Esophagus muscularis mucosa (tissue), 4 donors: ENCODE results near the gene ANO10. TPM values are rescaled to one million over a fixed set of nuclear protein-coding genes. Genes with fewer than 3 reads are reported as not detected.

Experiments used
- DNase-seq: peaks from one replicate; pipeline ENCODE4 v3.0.0-alpha.2; 2017; ENCODE audit errors: extremely low spot score
- H3K27ac ChIP-seq, 4 donors: fragments of 200-600 bp; sonication (generic); replicated peaks in 1 of 4; 1 replicate in 3 of 4; 2 replicates in 1 of 4; pipeline ENCODE4 v1.5.1; 2016 to 2019; ENCODE audit warnings: mild to moderate bottlenecking in 1 of 4
- H3K27me3 ChIP-seq, 4 donors: fragments of 200-600 bp; sonication (generic); one replicate each; pipeline versions ENCODE4 v1.5.1 to v1.6.0; 2016 to 2019
- H3K36me3 ChIP-seq, 4 donors: fragments of 200-600 bp; sonication (generic); one replicate each; pipeline ENCODE4 v1.5.1; 2016 to 2019
- H3K4me1 ChIP-seq, 4 donors: fragments of 200-600 bp; sonication (generic); one replicate each; pipeline ENCODE4 v1.5.1; 2016 to 2019
- H3K4me3 ChIP-seq, 4 donors: fragments of 200-600 bp; sonication (generic); 1 replicate in 2 of 4; 2 replicates in 2 of 4; pipeline ENCODE4 v1.5.1; 2016 to 2019; ENCODE audit warnings: mild to moderate bottlenecking in 4 of 4, moderate library complexity in 1 of 4
- H3K9me3 ChIP-seq, 4 donors: fragments of 200-600 bp; sonication (generic); 1 replicate in 3 of 4; 2 replicates in 1 of 4; pipeline ENCODE4 v1.5.1; 2016 to 2019
- EP300 ChIP-seq: sonication (generic); formaldehyde crosslinking; IDR thresholded peaks from one replicate; pipeline ENCODE4 v1.6.1; 2017; ENCODE audit warnings: antibody characterized with exemption
- POLR2A ChIP-seq: fragments of 450-650 bp; IDR thresholded peaks from one replicate; pipeline ENCODE4 v1.6.1; 2017; ENCODE audit warnings: antibody characterized with exemption, moderate library complexity, mild to moderate bottlenecking, low read depth
- POLR2AphosphoS5 ChIP-seq, 2 donors: sonication (generic); formaldehyde crosslinking; IDR thresholded peaks; one replicate each; pipeline ENCODE4 v1.6.1; 2017; ENCODE audit warnings: antibody characterized with exemption in 2 of 2
- WGBS: methylation state at CpG from one replicate; pipeline ENCODE4 v1.1.5; 2018; 5-methylcytosine and 5-hydroxymethylcytosine counted together
- intact Hi-C: fragments of 100-400 bp; cut with DNase I; formaldehyde crosslinking; loops from one replicate; pipeline ENCODE4 v1.15.1; 2023
- small RNA-seq, 3 donors: library from RNA; depleted of rRNA; stranded (forward); fragments of <200 nt; gene quantifications; one replicate each; pipeline ENCODE3, GENCODE V24; 2016
- total RNA-seq, 4 donors: library from RNA; depleted of rRNA; stranded (reverse); fragments of >200 nt; gene quantifications; one replicate each; pipeline versions ENCODE4 v1.1.0 to v1.2.1, GENCODE V29; 2016
- TF ChIP-seq, protein P1 (sequence below), 3 experiments: fragments of 200-600 bp in 2 of 3; fragments of 450-650 bp in 1 of 3; sonication (generic) in 2 of 3; IDR thresholded peaks; one replicate each; pipeline ENCODE4 v1.5.1; 2017 to 2019; ENCODE audit warnings: antibody characterized with exemption in 3 of 3, mild to moderate bottlenecking in 2 of 3, moderate library complexity in 1 of 3

ANO10 gene
- total RNA-seq, 4 donors from 2014 or later: 19.2 to 26.2 (median 24.0) TPM

- TF ChIP-seq EP300: no peak
- no peak for TF ChIP-seq POLR2AphosphoS5 (IDR thresholded peaks at IDR 0.05)
- TF ChIP-seq POLR2A: no peak
- TF ChIP-seq, protein P1, sequence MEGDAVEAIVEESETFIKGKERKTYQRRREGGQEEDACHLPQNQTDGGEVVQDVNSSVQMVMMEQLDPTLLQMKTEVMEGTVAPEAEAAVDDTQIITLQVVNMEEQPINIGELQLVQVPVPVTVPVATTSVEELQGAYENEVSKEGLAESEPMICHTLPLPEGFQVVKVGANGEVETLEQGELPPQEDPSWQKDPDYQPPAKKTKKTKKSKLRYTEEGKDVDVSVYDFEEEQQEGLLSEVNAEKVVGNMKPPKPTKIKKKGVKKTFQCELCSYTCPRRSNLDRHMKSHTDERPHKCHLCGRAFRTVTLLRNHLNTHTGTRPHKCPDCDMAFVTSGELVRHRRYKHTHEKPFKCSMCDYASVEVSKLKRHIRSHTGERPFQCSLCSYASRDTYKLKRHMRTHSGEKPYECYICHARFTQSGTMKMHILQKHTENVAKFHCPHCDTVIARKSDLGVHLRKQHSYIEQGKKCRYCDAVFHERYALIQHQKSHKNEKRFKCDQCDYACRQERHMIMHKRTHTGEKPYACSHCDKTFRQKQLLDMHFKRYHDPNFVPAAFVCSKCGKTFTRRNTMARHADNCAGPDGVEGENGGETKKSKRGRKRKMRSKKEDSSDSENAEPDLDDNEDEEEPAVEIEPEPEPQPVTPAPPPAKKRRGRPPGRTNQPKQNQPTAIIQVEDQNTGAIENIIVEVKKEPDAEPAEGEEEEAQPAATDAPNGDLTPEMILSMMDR (IDR thresholded peaks at IDR 0.05): no peak
- no peaks in the 10 kb centered on the region for H3K9me3 ChIP-seq
- WGBS: 80% methylated on average over 4 of the region's 4 CpGs
- no peak overlapping the region for H3K4me3 ChIP-seq
- H3K36me3 ChIP-seq: peaks cover 0 to 5% (median 0%) of the 10 kb centered on the region in 4 donors
- intact Hi-C loops: no loop called here
- peak overlapping the region; percentile 19 to 54 (median 39) for H3K27ac ChIP-seq
- peaks cover 50 to 62% (median 60%) of the 10 kb centered on the region in 4 donors for H3K4me1 ChIP-seq
- no peak for DNase-seq
- no peaks in the 10 kb centered on the region for H3K27me3 ChIP-seq
Measured at GRCh38 chr3:43316783-43317460, 304.9 kb downstream of the ANO10 start.

Small RNA genes lying within 50 kb of the gene (small RNA-seq; reads per million reads assigned to genes)
- gene RF00019: 0 reads per million in 3 donors

Other genes with a start within 250 kb of the ANO10 start
- 10 to 100 TPM; 22.3 to 40.3 (median 31.4) TPM for gene ABHD5, start 68.9 kb upstream of the ANO10 start, total RNA-seq